H9 (cell line): ENCODE results near the gene ADGRL3. TPM values are rescaled to one million over a fixed set of nuclear protein-coding genes. Genes with fewer than 3 reads are reported as not detected.

Experiments used
- DNase-seq: peaks from one replicate; pipeline ENCODE4 v3.0.0-alpha.2; 2017
- H2AFZ ChIP-seq: one replicate; pipeline ENCODE4 v1.6.1; 2013; ENCODE audit warnings: mild to moderate bottlenecking, low read length, control low read depth, moderate library complexity
- H2AK5ac ChIP-seq: 2 replicates; pipeline ENCODE4 v1.6.1; 2013; ENCODE audit warnings: low read length, control low read depth, mixed read lengths; ENCODE audit not compliant: insufficient read length
- H2BK120ac ChIP-seq: one replicate; pipeline ENCODE4 v1.6.1; 2013; ENCODE audit warnings: low read depth, mild to moderate bottlenecking, low read length, control low read depth, inconsistent platforms; ENCODE audit not compliant: poor library complexity, severe bottlenecking
- H2BK12ac ChIP-seq: 2 replicates; pipeline ENCODE4 v1.6.1; 2013; ENCODE audit warnings: low read length, control low read depth, mixed read lengths, low read depth; ENCODE audit not compliant: insufficient read length
- H2BK15ac ChIP-seq: 2 replicates; pipeline ENCODE4 v1.6.1; 2013; ENCODE audit warnings: low read depth, low read length, control low read depth
- H2BK20ac ChIP-seq: one replicate; pipeline ENCODE4 v1.6.1; 2013; ENCODE audit warnings: low read depth, mild to moderate bottlenecking, low read length, control low read depth, inconsistent platforms; ENCODE audit not compliant: poor library complexity, severe bottlenecking
- H2BK5ac ChIP-seq: 2 replicates; pipeline ENCODE4 v1.6.1; 2013; ENCODE audit warnings: low read length, control low read depth, mixed read lengths; ENCODE audit not compliant: insufficient read length
- H3K14ac ChIP-seq: 2 replicates; pipeline ENCODE4 v1.6.1; 2013; ENCODE audit warnings: low read length, control low read depth; ENCODE audit not compliant: insufficient read depth
- H3K18ac ChIP-seq: 2 replicates; pipeline ENCODE4 v1.6.1; 2013; ENCODE audit warnings: low read depth, mild to moderate bottlenecking, mixed read lengths, low read length, control low read depth; ENCODE audit not compliant: insufficient read length
- H3K23ac ChIP-seq: 2 replicates; pipeline ENCODE4 v1.6.1; 2013; ENCODE audit warnings: low read length, control low read depth, mixed read lengths, low read depth; ENCODE audit not compliant: insufficient read length
- H3K23me2 ChIP-seq: 2 replicates; pipeline ENCODE4 v1.6.1; 2013; ENCODE audit warnings: low read depth, mild to moderate bottlenecking, mixed read lengths, low read length, control low read depth; ENCODE audit not compliant: insufficient read length, poor library complexity, severe bottlenecking
- H3K27ac ChIP-seq: 2 replicates; pipeline ENCODE4 v1.5.1; 2013; ENCODE audit warnings: low read length, control low read depth, mixed read lengths, low read depth; ENCODE audit not compliant: insufficient read length
- H3K27me3 ChIP-seq: 2 replicates; pipeline ENCODE4 v1.6.1; 2013; ENCODE audit warnings: low read length, control low read depth, inconsistent platforms; ENCODE audit not compliant: insufficient read depth
- H3K4ac ChIP-seq: 2 replicates; pipeline ENCODE4 v1.6.1; 2013; ENCODE audit warnings: low read depth, mild to moderate bottlenecking, control low read depth, inconsistent platforms, low read length, moderate library complexity
- H3K4me1 ChIP-seq: 2 replicates; pipeline ENCODE4 v1.6.1; 2013; ENCODE audit warnings: low read length, control low read depth, inconsistent platforms; ENCODE audit not compliant: insufficient read depth
- H3K4me2 ChIP-seq: 2 replicates; pipeline ENCODE4 v1.6.1; 2013; ENCODE audit warnings: low read length, control low read depth, mixed read lengths; ENCODE audit not compliant: insufficient read length, insufficient read depth
- H3K56ac ChIP-seq: 2 replicates; pipeline ENCODE4 v1.6.1; 2013; ENCODE audit warnings: low read depth, mild to moderate bottlenecking, mixed read lengths, low read length, control low read depth; ENCODE audit not compliant: insufficient read length
- H3K79me1 ChIP-seq: 2 replicates; pipeline ENCODE4 v1.6.1; 2013; ENCODE audit warnings: low read depth, mild to moderate bottlenecking, moderate library complexity, low read length, control low read depth, inconsistent platforms; ENCODE audit not compliant: insufficient read depth, poor library complexity, severe bottlenecking
- H3K79me2 ChIP-seq: 2 replicates; pipeline ENCODE4 v1.6.1; 2013; ENCODE audit warnings: low read length, control low read depth, inconsistent platforms; ENCODE audit not compliant: insufficient read depth
- H3K9ac ChIP-seq: 2 replicates; pipeline ENCODE4 v1.6.1; 2013; ENCODE audit warnings: low read length, control low read depth, mixed read lengths; ENCODE audit not compliant: insufficient read length; ENCODE audit errors: extremely low read depth
- H3K9me3 ChIP-seq: one replicate; pipeline ENCODE4 v1.6.1; 2013; ENCODE audit warnings: low read depth, low read length, inconsistent platforms; ENCODE audit not compliant: control insufficient read depth
- H3T11ph ChIP-seq: one replicate; pipeline ENCODE4 v1.6.1; 2013; ENCODE audit warnings: mild to moderate bottlenecking, low read length, control low read depth, inconsistent platforms
- H4K20me1 ChIP-seq: one replicate; pipeline ENCODE4 v1.6.1; 2013; ENCODE audit not compliant: control insufficient read depth, insufficient read length, insufficient read depth
- H4K5ac ChIP-seq: 2 replicates; pipeline ENCODE4 v1.6.1; 2013; ENCODE audit warnings: low read depth, mild to moderate bottlenecking, mixed read lengths, low read length, control low read depth; ENCODE audit not compliant: insufficient read length
- H4K8ac ChIP-seq: replicated peaks from 2 replicates; pipeline ENCODE4 v1.6.1; 2013; ENCODE audit warnings: low read length, control low read depth, mixed read lengths, low read depth; ENCODE audit not compliant: insufficient read length
- H4K91ac ChIP-seq: 2 replicates; pipeline ENCODE4 v1.6.1; 2013; ENCODE audit warnings: low read depth, mild to moderate bottlenecking, moderate library complexity, mixed read lengths, low read length, control low read depth; ENCODE audit not compliant: insufficient read length
- H3K27ac Mint-ChIP-seq, 3 experiments: 2 replicates in 2 of 3; 3 replicates in 1 of 3; pipeline ENCODE4 v1.8.0; 2020 to 2021; ENCODE audit warnings: mixed read lengths in 3 of 3, mild to moderate bottlenecking in 1 of 3, moderate library complexity in 1 of 3
- H3K27me3 Mint-ChIP-seq: 2 replicates; pipeline ENCODE4 v1.8.0; 2021; ENCODE audit warnings: low read depth, mild to moderate bottlenecking, moderate library complexity, mixed read lengths
- H3K36me3 Mint-ChIP-seq, 3 experiments: 2 replicates in 2 of 3; 3 replicates in 1 of 3; pipeline ENCODE4 v1.8.0; 2020 to 2021; ENCODE audit warnings: low read depth in 3 of 3, mixed read lengths in 3 of 3; ENCODE audit not compliant: insufficient read depth in 1 of 3
- H3K4me1 Mint-ChIP-seq, 2 experiments: 2 replicates each; pipeline ENCODE4 v1.8.0; 2020; ENCODE audit warnings: mixed read lengths in 2 of 2
- H3K4me3 Mint-ChIP-seq, 2 experiments: 2 replicates in 1 of 2; 3 replicates in 1 of 2; pipeline ENCODE4 v1.8.0; 2020 to 2021; ENCODE audit warnings: mild to moderate bottlenecking in 2 of 2, mixed read lengths in 2 of 2, moderate library complexity in 1 of 2
- H3K9me3 Mint-ChIP-seq, 2 experiments: 2 replicates in 1 of 2; 3 replicates in 1 of 2; pipeline ENCODE4 v1.8.0; 2020; ENCODE audit warnings: mild to moderate bottlenecking in 2 of 2, mixed read lengths in 2 of 2, moderate library complexity in 1 of 2
- WGBS: extraction: QIAGEN DNeasy Blood & Tissue Kit; methylation state at CpG from one replicate; pipeline ENCODE4 v1.1.7; 2013; ENCODE audit warnings: missing lambda C conversion rate, low lambda C conversion rate, mixed read lengths; ENCODE audit not compliant: insufficient read length; ENCODE audit errors: extremely low coverage; 5-methylcytosine and 5-hydroxymethylcytosine counted together
- total RNA-seq: library from RNA; stranded (reverse); gene quantifications from 2 replicates; pipeline ENCODE4 v1.2.1, GENCODE V29; 2021
- TF ChIP-seq, protein P1 (sequence below): fragments of 200-600 bp; sonication (generic); conservative IDR thresholded peaks from 3 replicates; pipeline ENCODE4 v1.8.0; 2021; ENCODE audit warnings: antibody characterized with exemption, mild to moderate bottlenecking

Gene ADGRL3
- total RNA-seq, 1 experiment from 2014 or later: 5.9 TPM

DNA sequence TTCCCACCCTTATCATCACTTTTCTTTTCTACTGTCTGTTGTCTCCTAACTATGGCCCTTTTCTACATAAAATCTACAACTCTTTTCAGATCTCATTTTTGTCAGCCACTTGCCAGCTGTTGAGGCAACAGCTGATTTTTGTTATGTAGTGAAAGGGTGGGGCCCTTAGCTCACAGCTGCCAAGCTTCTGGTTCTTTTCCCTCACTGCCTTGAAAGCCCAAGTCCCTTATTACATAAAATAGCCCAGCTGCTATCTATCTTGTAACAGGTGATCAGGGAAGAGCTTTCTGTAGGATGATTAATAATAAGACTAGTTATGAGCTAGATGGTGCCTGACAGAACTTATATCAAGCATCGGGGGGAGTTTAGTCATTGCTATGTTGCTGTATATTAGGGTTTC lies 45.9 kb downstream of the ADGRL3 start:
- no peak overlapping the region for H3K27ac ChIP-seq
- H2AK5ac ChIP-seq: no peak overlapping the region
- no CpG with 5 or more reads among the region's 1 CpG for WGBS
- no peak overlapping the region for H3T11ph ChIP-seq
- H2AFZ ChIP-seq: no peak overlapping the region
- H4K91ac ChIP-seq: no peak overlapping the region
- no peaks in the 10 kb centered on the region for H4K20me1 ChIP-seq
- H3K14ac ChIP-seq: no peak overlapping the region
- TF ChIP-seq, protein P1, sequence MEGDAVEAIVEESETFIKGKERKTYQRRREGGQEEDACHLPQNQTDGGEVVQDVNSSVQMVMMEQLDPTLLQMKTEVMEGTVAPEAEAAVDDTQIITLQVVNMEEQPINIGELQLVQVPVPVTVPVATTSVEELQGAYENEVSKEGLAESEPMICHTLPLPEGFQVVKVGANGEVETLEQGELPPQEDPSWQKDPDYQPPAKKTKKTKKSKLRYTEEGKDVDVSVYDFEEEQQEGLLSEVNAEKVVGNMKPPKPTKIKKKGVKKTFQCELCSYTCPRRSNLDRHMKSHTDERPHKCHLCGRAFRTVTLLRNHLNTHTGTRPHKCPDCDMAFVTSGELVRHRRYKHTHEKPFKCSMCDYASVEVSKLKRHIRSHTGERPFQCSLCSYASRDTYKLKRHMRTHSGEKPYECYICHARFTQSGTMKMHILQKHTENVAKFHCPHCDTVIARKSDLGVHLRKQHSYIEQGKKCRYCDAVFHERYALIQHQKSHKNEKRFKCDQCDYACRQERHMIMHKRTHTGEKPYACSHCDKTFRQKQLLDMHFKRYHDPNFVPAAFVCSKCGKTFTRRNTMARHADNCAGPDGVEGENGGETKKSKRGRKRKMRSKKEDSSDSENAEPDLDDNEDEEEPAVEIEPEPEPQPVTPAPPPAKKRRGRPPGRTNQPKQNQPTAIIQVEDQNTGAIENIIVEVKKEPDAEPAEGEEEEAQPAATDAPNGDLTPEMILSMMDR: no peak
- Mint-ChIP-seq H3K36me3 (no peaks in the 10 kb centered on the region), H3K9me3 (no peaks in the 10 kb centered on the region), H3K4me3 (no peak overlapping the region), H3K27ac (peak overlapping the region in 1 of 3 experiments; percentile 2; a peak in 1 of 7 replicates), H3K27me3 (no peaks in the 10 kb centered on the region), H3K4me1 (peaks cover 5 to 22% of the 10 kb centered on the region in 2 experiments; a peak in 3 of 4 replicates)
- H3K23me2 ChIP-seq: no peaks in the 10 kb centered on the region
- no peak overlapping the region for H4K5ac ChIP-seq
- H2BK20ac ChIP-seq: no peak overlapping the region
- H3K18ac ChIP-seq: no peak overlapping the region
- no peak overlapping the region for H3K23ac ChIP-seq
- no peak overlapping the region for H3K56ac ChIP-seq
- H3K4me1 ChIP-seq: no peaks in the 10 kb centered on the region; the same call in 1 of the 2 replicates
- no peak overlapping the region for H4K8ac ChIP-seq
- no peaks in the 10 kb centered on the region for H3K27me3 ChIP-seq
- H3K79me2 ChIP-seq: no peaks in the 10 kb centered on the region
- no peak overlapping the region for H3K4ac ChIP-seq
- no peak overlapping the region for H2BK12ac ChIP-seq
- no peak overlapping the region for H2BK15ac ChIP-seq
- no peak overlapping the region for H2BK120ac ChIP-seq
- DNase-seq: no peak
- no peaks in the 10 kb centered on the region for H3K79me1 ChIP-seq
- H3K9ac ChIP-seq: no peak overlapping the region
- no peaks in the 10 kb centered on the region for H3K9me3 ChIP-seq
- no peak overlapping the region for H3K4me2 ChIP-seq
- H2BK5ac ChIP-seq: no peak overlapping the region
